AG09309 (cell line): Measurements from ENCODE around the gene CDH13.
A peak's percentile ranks its signal among the peaks of the same experiment; 100 is the strongest.

Experiments
- DNase-seq: peaks from one replicate; pipeline ENCODE4 v3.0.0-alpha.2; 2010; ENCODE audit warnings: low read depth
- H3K4me3 ChIP-seq: 2 replicates; pipeline ENCODE4 v1.5.1; 2011; ENCODE audit warnings: mild to moderate bottlenecking, low read depth, low read length, moderate library complexity; ENCODE audit not compliant: control insufficient read depth
- TF ChIP-seq, protein P1 (sequence below): IDR thresholded peaks from 2 replicates; pipeline ENCODE4 v1.5.1; 2011; ENCODE audit warnings: mild to moderate bottlenecking, low read depth, low read length, inconsistent platforms; ENCODE audit not compliant: insufficient read depth, control insufficient read depth; ENCODE audit errors: missing control alignments

CDH13 gene

GRCh38 chr16:82636958-82637357 is 10.2 kb downstream of the CDH13 start:
- TF ChIP-seq, protein P1, sequence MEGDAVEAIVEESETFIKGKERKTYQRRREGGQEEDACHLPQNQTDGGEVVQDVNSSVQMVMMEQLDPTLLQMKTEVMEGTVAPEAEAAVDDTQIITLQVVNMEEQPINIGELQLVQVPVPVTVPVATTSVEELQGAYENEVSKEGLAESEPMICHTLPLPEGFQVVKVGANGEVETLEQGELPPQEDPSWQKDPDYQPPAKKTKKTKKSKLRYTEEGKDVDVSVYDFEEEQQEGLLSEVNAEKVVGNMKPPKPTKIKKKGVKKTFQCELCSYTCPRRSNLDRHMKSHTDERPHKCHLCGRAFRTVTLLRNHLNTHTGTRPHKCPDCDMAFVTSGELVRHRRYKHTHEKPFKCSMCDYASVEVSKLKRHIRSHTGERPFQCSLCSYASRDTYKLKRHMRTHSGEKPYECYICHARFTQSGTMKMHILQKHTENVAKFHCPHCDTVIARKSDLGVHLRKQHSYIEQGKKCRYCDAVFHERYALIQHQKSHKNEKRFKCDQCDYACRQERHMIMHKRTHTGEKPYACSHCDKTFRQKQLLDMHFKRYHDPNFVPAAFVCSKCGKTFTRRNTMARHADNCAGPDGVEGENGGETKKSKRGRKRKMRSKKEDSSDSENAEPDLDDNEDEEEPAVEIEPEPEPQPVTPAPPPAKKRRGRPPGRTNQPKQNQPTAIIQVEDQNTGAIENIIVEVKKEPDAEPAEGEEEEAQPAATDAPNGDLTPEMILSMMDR, result no peak
- DNase-seq, result no peak
- H3K4me3 ChIP-seq, result no peak overlapping the region

DNA sequence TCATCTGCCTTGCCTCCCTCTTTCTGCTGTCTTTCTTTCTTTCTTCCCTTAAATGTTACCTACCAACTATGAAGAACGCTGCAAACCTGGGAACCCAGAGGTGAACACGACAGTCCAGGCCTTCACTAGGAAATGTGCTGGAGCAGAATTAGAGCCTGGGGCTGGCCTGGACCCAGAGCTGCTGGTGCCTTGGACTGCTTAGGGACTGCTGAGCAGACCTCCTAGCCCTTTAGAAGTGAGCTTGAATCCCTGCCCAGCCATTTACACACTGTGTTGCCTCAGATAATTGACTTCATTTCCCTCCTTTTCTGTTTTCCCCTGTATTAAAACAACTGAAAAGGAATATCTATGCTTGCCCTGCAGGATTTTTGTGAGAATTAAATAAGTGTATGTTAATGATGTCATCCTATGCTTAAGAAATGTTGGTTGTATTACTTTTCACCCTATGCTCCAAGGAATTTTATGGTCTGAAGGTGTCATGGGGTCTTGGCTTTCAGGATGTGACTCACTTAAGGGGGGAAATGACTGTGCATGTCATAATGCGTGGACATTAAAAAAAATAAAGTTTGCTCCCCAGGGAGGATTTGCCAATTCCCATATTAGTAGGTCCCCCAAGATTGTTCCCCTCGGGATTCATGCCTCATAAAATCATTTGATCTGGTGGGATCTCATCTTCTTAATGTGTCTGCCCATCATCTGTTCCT is 11.5 kb downstream of the CDH13 start:
- H3K4me3 ChIP-seq, result no peak overlapping the region
- TF ChIP-seq, protein P1, result no peak
- no peak for DNase-seq

GRCh38 chr16:82639263-82639662 is 12.5 kb downstream of the CDH13 start:
- TF ChIP-seq, protein P1, result no peak
- no peak for DNase-seq
- no peak overlapping the region for H3K4me3 ChIP-seq

- TF ChIP-seq, protein P1, result peak; percentile 82
- DNase-seq, result no peak
- no peak overlapping the region for H3K4me3 ChIP-seq
These were observed 13.0 kb downstream of the CDH13 start for GRCh38 chr16:82639666-82640336.

DNA sequence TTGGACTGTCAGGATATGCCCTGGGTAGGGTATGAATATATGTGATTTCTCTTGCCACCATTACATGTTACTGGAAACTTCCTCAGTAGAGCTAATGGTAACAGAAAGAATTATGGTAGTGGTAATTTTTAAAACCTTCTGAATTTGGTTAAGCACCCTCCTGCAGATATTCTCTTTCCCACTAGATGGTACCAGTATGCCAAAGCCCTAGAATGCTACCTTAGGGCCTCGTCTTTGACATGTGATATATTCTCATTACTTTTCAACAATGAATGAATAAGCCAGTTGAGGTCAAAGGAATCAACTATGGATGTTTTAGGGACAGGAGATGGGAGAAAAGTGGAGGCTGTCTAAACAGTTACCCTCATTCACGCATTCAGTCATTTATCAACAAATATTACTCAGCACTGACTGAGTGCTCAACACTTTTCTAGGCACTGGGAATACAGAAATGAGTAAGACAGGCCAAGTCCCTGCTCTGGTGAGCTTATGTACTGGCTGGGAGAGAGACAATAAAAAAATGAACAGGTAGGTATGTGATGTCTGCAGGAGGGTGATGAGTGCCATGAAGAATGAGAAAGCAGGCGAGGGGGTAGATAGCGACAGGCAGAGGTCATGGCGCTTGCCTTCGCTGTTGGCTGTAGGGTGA is 14.7 kb downstream of the CDH13 start:
- TF ChIP-seq, protein P1, result peak; percentile 54
- DNase-seq, result no peak
- H3K4me3 ChIP-seq, result no peak overlapping the region

DNA sequence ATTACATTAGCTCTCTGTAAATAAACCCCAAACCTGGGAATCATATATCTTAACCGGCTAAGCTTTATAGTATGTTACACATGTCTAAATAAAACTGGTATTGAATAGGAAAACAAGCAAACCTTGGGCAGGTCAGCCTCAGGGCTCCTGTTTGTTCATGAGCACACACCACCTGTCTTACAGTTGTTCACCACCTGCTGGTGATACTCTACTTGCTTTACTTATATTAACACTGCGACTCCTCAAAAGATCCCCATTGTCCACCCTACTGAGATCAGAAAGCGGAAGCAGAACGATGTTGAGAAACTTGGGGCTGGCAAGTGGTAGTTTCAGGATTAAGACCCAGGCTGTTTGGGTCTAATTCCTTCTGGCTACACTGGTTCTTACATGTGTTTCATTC is 16.4 kb downstream of the CDH13 start:
- H3K4me3 ChIP-seq, result no peak overlapping the region
- no peak for DNase-seq
- TF ChIP-seq, protein P1, result no peak
